HG03280 (cell line): ENCODE measurements around the gene ATRN.

ENCODE experiments used
- ATAC-seq: cut with Tn5 transposase; IDR thresholded peaks from one replicate; pipeline ENCODE4 v1.9.1; 2021; ENCODE audit warnings: mild to moderate bottlenecking, moderate library complexity; ENCODE audit not compliant: unreplicated experiment

ATRN gene

DNA sequence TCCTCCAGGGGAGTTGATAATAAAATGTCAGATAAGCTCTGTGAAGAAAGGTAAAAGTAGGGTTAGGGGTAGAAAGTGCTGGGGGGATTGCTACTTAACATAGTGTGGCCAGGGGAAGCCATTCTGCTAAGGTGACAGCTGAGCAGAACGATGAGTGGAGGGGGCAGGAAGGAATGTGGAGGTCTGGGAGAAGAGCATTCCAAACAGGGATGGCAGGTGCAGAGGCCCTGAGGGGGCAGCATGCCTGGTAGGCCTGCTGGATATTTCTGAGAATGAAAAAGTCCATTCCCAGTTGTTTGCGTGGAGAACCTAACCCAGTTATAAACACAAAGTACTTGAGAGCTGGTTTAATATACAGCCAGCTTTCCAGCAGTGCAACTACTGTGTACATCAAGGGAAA lies 183.1 kb downstream of the ATRN start:
- no peak for ATAC-seq

DNA sequence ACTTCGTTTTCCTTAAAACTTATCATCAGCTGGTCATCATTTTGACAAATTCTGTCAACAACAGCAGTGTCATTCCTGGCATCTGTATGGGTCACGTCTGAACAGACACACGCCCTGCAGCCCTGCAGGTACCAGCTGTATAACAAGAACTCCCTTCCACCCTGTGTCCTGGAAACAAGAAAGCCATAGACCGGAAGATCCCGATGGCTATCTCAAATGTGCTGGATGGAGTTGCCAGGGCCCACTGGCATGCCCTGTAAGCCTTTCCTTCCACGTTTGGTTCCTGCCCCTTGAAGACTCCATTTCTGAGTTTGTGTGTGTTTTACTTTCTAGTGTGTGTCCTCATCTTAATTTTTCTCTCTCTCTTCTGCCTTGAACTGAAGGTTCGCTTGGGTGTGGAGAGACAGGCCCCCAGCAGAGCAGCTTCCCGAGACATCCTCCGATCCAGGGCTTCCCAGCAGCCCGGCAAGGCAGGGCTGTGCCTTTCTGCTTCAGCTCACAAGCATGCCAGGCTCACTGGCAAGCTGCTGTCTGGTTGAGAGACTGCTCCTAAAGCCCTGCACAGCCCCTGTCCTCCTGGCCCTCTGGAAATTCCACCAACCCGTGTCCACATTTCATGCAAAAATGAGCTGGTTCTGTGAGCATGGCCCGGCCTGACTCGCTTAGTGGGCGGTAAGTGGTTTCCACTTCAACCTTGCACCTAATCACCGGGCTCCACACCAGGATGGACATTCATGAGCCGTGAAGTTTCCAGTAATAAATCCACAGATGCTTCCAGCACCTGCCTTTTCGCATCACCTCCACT lies 183.7 kb downstream of the ATRN start:
- no peak for ATAC-seq

DNA sequence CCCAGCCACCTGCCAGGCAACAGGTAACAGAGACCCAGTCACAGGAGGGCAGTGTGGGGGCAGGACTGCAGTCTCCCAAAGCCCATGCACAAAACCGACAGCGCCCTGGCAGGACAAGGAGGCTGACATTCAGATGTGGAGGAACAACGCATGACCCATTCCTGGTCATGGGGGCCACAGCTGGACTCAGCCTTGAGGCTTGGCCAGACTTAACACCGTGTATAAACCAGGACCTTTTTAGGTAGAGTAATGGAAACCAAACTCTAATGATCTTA lies 184.2 kb downstream of the ATRN start:
- no peak for ATAC-seq

DNA sequence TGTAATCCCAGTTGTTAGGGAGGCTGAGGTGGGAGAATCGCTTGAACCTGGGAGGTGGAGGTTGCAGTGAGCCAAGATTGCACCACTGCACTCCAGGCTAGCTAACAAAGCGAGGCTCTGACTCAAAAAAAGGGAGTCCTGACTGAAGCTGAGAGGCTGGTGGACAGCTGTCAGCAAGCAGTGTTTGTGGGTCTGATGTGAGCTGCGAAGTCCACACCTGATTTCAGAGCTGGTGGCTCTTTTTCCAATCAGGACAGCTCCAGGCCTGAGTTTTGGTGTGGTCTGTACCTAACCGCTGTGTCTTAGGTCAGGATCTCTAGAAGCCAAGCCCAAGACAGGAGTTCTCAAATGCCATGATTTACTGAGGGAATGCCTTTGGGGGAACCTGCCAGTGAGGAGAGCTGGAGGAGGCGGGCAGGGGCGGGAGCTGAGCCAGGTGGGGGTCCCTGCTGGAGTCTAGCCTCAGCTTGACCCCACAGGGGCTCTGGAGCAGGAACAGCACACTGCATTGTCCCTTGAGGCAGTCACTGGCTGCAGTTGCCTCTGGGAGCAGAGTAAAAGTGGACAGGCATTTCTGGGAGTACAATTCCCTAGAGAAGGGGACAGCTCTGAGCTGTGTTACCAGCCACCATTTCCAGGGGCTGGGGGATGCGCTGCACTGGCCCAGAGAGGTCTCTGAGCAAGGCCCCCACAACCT lies 187.3 kb downstream of the ATRN start:
- ATAC-seq = no peak

DNA sequence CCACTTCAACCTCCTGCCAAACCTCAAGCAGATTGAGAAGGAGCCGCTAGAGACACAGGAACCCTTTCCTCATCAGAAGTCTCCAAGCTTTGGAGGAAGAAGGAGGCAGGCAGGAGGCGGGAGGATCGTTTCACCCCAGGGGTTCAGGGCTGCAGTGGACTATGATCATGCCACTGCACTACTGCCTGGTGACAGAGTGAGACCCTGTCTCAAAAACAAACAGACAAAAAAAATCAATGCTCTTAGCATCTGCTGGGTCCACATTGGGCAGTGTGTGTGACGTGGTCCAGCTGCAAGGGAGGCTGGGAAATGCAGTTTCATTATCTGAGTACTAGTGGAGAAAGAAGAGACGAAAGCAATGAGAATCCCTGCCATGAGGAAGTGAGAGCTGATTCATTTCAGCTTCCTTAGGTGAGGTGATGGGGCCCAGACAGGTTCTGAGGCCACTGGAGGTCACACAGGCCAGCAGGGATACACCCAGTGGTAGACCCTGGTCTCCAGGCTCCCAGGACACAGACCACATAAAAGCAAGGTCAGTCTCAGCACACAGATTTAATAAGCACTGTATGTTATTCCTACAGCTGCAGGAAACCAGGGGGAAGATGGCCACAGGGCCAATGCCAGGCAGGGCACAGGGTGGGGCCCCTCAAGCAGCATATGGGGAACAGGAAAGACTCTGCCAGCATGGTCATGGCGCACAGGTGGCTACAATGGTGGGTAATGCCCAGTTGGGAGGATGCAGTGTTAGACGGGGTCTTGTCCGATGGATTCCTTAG lies 188.1 kb downstream of the ATRN start:
- peak; percentile 89 for ATAC-seq

DNA sequence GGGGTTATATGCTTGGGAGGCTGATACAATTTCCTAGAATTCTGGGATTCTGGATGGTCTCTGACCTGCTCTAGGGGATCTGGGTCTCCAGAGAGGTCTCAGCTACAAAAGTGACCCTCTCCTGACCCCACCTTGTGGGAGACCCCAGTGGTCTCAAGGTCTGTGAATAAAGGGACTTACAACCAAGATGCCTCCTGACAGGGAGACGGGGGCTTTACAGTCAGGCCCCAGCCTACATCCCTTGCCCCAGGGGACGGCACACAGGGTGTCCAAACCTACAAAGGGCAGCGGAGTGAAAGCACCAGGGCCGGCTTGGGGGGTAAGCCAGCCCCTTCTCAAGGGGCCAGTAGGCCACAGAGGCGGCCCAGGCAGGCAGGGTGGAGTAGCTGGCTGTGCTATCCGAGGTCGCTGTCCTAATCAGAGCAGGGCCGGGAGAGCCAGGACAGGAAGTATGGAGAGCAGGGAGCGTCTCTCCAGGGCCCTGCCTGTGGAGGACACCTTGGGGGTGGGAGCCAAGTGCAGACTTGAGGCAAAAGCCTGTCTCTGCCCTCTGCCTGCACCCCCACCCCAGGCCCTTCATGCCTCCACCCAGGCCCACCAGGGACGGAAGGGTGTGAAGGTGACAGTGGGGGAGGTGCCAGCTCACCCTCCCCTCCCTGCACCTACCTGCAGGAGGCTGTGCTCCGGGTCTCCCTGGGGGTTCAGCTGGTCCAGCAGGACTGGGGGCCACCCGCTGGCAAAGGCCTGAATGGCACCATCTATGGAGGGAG lies 188.9 kb downstream of the ATRN start:
- ATAC-seq = no peak

DNA sequence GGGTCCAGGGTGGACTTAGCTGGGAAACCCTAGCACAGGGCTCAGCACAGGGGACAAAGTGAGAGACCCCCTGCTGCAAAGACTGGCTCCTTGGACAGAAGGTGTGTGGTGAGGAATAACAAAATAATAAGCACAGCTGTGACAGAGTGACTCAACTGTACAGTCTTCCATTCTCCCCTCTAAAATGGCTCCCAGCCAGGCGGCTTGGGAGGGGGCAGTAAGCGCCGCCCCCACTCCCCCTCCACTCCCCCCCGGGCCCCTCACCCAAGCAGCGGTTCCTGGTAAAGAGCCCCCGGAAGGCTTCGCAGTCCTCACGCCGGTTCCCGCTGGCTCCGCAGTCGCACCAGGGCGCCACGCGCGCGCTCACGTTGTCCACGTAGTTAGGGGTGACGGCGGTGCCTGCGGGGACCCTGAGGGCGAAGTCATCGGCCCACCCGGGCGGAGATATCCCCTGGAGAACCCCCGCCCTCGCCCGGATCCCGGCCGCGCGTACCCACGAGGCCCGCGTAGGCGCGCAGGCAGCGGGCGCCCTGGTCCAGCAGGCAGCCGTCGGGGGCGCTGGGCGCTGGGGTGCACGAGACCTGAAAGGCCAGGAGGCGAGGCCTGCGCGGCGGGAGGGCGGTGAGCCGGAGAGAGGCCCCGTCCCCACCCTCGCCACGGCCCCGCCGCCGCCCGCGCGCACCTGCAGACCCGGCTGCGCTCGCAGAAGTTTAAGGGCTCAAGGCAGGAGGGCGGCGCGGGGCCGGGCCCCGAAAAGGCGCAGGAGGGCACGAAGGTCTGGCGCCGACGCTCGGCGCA lies 189.6 kb downstream of the ATRN start:
- no peak for ATAC-seq

DNA sequence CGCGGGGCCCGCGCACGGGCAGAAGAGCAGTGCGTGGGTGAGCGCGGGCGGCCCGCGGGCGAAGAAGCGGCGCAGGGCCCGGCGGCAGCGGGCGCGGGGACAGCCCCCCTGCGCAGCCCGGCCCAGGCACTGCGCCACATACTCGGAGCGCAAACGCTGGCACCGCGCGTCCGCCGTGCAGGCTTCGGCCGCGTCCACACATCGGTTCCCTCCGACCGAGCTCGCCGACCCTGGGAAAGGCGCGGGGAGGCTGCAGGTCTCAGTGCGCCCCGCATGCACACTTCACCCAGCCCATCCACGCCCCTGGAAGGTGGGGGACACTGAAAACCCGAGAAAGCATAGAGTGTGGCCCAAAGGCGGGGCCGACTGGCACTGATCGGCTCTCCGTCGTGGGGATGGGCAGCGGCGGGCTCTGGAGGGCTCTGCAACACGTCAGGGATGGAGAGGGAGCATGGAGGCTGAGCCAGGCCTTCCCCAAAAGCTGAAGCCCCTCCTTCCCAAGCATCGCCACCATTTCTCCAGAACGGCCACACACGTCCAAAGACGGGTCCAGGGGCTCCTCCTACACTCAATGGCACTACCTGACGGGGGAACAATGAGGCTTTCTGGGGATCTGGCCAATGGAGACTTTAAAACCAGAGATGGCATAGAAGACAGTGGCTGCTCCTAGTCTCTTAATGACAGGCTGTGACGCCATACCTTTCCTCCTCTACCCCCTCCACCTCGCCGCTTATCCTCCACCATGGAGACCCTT lies 190.4 kb downstream of the ATRN start:
- no peak for ATAC-seq

DNA sequence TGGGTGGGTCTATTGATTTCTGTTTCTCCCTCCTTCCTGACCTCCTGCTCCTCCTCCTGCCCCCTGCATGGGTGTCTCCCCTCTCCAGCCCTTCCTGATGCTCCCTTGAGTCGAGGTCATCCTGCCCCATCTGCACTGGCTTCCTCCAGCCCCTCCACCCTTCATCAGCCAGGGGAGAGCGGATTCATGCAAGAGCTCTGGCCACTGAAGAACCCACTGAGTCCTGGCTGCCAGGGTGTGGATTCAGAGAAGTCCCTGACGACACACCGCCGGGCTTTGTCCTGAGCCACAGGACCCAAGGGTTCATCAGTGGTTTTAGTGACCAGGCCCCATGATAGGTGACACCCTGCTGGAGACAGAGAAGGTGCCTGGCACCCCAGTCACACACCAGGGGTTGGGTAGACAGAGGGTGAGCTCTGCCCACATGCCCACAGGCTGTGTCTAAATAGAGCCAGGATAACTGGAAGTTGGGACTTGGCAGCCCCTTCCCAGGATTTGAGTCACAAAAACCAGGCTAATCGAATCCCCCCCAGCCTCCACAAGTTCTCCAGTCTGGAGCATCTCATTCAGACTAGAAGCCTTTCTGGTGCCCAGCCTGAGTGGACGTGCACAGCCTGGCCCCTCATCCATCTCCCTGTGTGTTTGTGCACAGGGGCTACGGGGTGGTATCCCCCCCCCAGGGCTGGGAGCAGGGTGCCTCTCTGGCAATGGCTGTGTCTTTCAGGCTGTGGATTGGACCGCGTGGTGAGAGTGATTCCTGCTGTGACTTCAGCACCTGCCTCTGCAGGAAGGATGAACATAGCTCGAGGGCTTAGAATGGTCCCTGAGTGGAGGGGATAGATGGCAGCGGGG lies 191.2 kb downstream of the ATRN start:
- ATAC-seq = no peak

DNA sequence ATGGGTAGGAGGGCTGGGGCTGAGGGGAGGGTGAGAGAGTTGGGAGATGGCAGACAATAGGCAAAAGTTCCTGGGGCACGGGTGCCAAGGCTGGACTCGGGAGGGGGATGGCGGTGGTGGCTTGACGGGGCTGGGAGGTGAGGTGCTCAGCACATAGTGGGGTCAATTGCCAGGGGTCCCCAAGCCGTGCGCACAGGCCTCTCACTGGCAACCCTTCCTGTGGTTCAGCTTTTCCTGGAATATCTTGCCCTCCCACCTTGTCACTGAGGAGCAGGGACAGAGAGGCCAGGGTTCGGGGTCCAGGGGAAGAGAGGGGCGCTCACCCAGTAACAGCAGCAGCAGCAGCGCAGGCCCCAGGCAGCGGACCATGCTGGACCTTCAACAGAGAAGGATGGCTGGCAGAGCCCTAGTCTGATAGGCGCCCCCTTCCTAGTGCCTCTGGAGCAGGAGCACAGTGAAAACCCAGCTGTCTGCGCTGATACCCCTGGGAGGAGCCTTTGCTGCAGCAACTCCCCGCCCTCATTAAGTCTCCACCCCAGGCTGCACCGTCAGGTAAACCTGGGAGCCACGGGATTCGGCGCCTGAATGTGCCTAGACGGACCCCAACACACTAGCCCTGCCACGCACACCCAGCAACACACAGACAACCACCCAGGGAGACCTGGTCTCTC lies 192.3 kb downstream of the ATRN start, which contains the start of gene GFRA4:
TSS of gene GFRA4 (minus strand) at position 369 of the 671 bp plus-strand sequence. CDS start at position 369, 0 bp downstream.
- no peak for ATAC-seq

DNA sequence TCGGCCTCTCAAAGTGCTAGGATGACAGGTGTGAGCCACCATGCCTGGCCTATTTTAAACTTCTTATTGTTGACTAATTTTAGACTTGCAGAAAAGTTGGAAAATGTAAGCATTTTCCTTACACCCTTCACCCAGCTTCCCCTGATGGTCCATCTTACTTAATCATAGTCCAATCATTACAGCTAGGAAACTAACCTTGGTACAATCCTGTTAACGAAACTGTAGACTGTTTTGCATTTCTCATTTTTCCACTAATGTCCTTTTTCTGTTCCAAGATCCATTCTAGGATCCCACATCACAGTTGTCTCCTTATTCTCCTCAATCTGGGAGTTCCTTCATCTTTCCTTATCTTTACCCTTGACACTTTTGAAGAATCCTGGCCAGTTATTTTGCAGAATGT lies 193.0 kb downstream of the ATRN start:
- ATAC-seq = no peak

DNA sequence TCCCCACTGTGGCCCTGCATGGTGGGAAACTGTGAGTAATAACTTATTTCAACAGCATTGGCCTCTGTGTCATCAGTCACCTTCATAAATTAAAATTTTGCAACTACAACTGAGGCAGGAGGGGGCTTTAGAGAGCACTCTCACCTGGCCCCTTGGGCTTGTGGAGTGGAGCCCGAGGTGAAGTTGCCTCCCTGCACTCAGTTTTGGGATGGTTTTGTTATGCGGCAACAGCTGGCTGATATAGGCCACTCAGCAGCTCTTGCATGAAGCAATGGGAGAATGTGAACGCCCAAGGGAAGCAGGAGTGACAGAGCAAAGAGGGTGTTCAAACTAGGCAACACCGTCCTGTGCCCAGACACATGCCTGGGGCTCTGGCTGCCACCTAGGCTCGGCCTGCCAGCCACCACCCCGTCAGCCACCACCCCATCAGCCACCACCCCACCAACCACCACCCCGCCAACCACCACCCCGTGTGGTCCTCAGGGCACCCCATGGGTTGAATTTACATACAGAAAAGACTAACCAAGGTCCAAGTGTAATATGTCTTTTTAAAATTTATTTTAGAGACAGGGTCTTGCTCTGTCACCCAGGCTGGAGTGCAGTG lies 196.7 kb downstream of the ATRN start:
- ATAC-seq = no peak

DNA sequence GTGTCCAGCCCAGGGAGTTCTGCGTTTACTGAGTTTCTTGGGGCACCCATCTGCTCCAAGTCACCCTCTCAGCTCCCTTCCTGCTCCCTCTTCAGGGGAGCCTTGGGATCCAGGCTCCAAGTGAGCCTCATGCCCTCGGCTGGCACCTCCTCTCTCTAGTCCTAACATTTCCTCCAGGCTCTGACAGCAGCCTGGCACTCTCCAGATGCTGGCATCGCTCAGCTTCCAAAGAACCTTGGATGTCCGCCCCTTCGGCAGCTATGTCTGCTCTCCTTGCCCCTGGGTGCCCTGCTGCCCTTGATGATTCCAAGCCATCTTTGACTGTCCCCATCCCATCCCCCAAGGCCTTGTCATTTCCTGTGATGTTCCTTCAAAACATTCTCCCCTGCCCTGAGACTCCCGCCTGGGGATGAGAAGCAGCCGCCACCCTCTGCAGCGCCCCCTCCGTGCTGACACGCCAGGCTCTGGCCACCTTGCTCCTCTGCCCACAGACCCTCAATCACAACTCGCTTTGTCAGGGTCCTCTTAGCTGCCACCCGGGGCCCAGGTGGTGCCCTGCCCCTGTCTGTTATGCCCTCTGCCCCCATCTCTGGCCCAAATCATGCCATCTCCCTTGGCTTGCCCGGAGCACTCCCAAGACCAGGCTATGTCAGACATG lies 199.0 kb downstream of the ATRN start:
- no peak for ATAC-seq

DNA sequence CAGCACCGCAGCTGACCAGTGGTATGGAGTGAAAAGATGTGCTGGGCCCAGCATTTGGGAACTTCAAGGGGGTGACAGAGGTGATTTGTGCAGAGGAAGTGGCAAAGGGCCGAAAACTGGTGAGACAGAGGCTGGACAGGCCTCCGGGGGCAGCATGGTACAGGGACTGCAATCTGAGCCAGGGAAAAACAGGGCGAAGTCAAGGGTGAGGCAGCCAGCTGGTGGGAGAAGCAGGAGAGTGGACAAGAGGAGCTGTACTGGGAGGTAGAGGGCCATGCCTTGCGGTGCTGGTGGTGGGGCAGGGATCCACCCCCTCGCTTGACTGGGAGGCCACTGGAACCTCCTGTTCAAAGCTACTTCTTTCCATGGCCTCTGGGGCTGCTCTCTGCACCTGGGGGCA lies 199.7 kb downstream of the ATRN start:
- no peak for ATAC-seq

DNA sequence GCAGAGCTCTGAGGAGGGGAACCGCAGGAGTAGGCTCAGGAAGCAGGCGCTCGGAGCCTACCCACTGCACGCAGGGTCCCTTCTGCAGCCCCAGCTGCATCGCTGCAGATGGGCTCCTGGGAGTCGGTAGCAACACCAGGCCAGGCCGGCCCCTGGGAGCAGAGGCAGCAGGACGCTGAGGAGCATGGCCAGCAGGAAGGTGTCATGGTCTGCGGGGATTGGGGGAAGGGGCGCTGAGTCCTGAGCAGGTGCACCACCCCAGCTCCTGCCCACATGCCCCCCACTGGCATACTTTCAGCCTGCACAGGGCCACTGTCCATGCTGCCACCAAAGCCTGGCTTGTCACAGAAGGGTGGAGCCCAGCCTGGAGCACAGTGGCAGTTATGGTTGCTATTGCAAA lies 200.1 kb downstream of the ATRN start:
- ATAC-seq = no peak

DNA sequence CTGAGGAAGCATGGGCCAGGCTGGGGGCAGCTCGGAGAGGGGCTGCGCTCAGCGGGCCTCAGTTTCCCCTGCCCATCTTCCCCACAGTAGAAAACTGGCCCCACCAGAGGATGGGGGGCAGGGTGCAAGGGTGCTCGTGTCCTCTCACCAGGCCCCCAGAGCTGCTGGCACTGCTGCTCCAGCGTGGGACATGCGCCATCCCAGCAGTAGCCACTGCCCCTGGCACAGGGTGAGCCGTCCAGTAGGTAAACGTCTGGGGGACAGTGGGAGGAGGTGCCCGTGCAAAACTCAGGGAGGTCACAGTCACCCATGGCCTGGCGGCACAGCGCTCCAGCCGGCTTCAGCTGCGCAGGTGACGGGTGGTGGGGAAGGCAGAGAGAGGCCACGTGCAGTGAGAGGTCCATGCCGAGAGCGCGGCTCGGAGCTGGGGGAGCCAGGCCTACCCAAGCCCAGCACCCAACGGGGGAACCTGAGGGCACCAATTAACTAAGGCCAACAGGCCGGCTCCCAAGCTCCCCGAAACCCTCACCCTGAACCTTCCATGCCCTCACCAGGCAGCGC lies 201.2 kb downstream of the ATRN start:
- no peak for ATAC-seq
